ENCODE results near the gene SNX19.

The SNX19 gene

DNA sequence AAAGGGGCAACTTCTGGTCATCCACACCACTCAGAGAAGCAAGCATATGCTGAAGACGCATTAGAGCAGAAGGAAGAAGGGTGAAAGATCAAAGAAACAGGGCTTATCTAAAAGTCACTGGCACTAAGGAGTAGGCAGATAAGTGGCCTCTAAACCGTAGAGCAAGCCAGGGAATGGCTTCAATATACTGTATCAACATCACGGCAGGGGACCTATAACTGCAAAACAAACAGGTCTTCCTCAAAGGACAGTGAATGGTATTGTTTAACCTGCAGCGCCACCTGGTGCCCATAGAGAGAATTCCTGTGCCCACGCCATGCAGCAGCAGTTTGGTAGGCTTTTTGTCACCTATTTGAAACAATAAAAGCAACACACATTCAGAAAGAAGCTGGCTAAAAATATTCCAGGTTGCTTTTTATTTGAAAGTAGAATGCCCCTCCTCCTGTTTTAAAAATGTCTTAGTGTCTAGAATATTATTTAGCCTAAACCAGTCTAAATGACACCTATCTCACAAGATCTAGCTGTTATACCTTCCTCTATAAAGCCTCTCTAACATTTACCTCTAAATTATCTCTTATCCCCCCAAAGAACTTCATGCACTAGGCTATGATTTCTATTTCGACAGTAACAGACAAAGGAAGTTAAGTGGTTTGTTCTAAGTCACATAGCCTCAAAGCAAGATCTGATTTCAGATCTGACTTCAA is 21.8 kb downstream of the SNX19 start:
- Mint-ChIP-seq H3K9me3 (no peaks in the 10 kb centered on the region), H3K36me3 (ENCODE audit: low read depth) (peaks cover 32% of the 10 kb centered on the region), H3K4me3 (no peak overlapping the region), H3K27ac (no peak overlapping the region), H3K27me3 (no peaks in the 10 kb centered on the region), H3K4me1 (peaks cover 3% of the 10 kb centered on the region)
- DNase-seq: peak; percentile 61
- peak; percentile 73 for ATAC-seq

DNA sequence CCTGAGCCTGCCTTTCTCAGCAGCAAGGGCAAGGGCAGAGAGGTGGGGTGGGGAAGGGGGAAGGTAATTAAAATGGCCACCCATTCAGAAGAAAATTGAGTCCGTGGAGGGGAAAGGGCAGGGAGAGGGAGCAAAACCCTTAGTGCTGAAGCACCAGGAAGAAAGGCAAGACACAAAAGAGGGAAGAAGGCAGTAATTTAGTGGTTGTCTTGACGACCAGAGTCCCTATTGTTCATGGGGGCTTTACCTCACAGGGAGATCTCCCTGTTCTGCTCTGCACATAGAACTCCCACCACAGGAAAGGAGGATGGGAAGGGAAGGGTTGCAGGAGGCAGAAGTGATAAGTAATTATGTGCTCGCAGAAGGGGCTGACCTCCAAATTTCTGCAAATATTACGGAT is 23.4 kb downstream of the SNX19 start:
- peaks cover 27% of the 10 kb centered on the region for H3K36me3 Mint-ChIP-seq (ENCODE audit: low read depth)
- no peak overlapping the region for H3K4me3 Mint-ChIP-seq
- no peaks in the 10 kb centered on the region for H3K9me3 Mint-ChIP-seq
- no peak for ATAC-seq
- no peaks in the 10 kb centered on the region for H3K27me3 Mint-ChIP-seq
- no peak overlapping the region for H3K27ac Mint-ChIP-seq
- peaks cover 3% of the 10 kb centered on the region for H3K4me1 Mint-ChIP-seq
- no peak for DNase-seq

DNA sequence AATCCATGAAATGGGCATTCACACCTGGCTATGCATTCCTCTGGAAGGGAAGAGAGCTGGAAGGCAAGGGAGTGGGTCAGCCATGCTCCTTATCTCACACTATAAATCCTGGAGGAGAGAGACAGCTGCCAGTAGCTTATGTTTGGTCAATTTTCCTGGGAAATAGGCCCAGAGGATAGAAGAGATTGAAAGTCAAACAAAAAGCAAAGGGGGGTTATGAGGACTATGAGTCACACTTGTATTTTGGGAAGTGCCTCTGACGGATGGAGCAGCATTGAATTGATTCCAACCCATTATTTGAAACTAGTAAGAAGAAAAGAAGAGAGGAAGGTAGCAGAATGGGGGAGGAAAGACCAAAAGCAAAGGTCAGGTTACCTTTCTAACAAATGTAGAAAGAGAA is 25.0 kb downstream of the SNX19 start:
- Mint-ChIP-seq H3K9me3 (no peaks in the 10 kb centered on the region), H3K4me3 (no peak overlapping the region), H3K27ac (no peak overlapping the region), H3K36me3 (ENCODE audit: low read depth) (peaks cover 20% of the 10 kb centered on the region), H3K27me3 (no peaks in the 10 kb centered on the region), H3K4me1 (peaks cover 3% of the 10 kb centered on the region)
- DNase-seq (no peak), ATAC-seq (no peak)

DNA sequence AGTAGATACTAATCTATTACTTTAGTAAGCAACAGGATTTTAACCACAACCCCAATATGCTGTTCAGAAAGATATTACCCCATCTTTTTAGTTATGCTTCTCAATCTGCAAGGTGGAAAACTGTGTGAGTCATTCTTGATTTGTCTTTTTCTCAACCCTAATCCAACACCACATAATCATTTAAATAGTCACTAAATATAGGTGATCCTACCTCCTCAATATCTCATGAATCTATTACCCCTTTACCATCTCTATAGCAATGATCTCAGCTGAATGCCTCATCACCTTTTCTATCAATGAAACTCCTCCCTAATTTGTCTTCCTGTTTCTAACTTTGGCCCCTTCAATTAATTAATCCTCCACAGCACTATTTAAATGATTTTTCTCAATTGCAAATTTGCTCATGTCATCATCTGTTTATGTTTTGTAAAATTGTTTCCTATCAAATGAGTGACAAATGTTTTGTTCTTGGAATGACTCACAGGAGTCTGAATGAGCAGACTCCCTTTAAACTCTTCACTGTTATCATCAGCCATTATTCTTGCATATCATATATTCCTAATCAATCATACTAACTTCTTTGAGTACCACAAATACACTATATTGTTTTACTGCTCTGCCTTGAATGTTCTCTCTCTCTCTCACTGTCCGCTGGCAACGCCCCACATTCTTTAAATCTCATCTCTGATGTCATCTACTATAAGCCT is 26.1 kb downstream of the SNX19 start:
- no peaks in the 10 kb centered on the region for H3K9me3 Mint-ChIP-seq
- H3K4me3 Mint-ChIP-seq: no peak overlapping the region
- DNase-seq (no peak), ATAC-seq (no peak)
- no peak overlapping the region for H3K27ac Mint-ChIP-seq
- H3K4me1 Mint-ChIP-seq: peaks cover 5% of the 10 kb centered on the region
- no peaks in the 10 kb centered on the region for H3K27me3 Mint-ChIP-seq
- peaks cover 16% of the 10 kb centered on the region for H3K36me3 Mint-ChIP-seq (ENCODE audit: low read depth)

DNA sequence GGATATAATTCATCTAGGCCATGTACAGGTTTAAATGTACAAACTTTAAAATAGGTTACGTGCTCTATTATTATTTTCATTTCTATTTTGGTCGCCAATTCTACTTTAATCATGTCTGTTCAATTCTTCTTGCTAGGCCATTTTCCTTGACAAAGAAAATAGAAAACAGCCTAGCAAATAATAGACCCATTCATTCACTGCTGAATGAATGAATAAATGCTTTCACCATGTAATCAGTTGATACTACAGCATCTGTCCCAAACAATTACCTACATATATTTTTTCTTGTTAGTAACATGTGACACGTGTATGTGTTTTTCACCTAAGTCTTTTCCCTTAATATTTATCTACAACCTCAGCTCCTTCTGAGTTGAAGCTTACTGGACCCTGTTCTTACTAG is 27.5 kb downstream of the SNX19 start:
- ATAC-seq (no peak), DNase-seq (no peak)
- Mint-ChIP-seq H3K36me3 (ENCODE audit: low read depth) (peaks cover 14% of the 10 kb centered on the region), H3K4me3 (no peak overlapping the region), H3K4me1 (peaks cover 4% of the 10 kb centered on the region), H3K9me3 (no peaks in the 10 kb centered on the region), H3K27me3 (no peaks in the 10 kb centered on the region), H3K27ac (no peak overlapping the region)

DNA sequence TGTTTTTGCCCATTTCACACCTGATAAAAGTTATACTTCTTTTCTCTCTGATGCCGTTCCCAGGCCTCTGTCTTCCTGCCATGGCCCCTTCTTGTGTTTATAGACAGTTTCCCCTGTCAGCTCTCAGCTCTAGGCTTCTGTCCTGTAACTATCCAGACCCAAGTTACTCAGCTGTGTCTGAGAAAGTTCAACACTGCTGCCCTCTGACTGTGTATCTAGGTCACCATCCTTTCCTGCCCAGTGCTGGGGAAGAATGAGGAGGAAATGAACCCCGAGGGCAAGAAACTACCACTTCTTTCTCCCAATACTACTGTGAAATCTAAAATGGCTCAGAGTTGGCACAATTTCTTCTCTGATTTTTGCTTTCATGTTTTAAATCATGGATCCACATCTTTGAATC is 29.6 kb downstream of the SNX19 start:
- Mint-ChIP-seq H3K4me1 (peaks cover 8% of the 10 kb centered on the region), H3K4me3 (no peak overlapping the region), H3K27ac (no peak overlapping the region), H3K27me3 (no peaks in the 10 kb centered on the region), H3K36me3 (ENCODE audit: low read depth) (peaks cover 13% of the 10 kb centered on the region), H3K9me3 (no peaks in the 10 kb centered on the region)
- ATAC-seq: no peak
- DNase-seq: no peak

DNA sequence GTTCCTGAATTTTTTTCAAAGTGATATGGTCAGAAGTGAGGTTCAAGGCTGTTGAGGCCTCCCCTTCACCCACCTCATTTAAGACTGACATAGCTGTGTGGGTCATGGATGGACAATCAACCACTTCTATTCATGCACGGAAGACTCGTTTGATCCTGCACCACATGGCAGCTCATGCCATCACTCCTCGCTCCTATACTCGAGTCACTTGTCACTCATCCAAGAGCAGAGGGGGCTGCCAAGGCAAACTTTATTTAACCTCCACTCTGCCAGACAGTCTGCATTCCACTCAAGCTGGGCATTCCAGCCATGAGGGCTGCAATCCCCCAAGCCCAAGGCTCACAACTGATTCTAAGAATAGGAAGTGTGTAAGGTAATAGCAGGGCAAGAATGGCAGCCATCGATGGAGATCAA is 34.1 kb downstream of the SNX19 start:
- DNase-seq (no peak), ATAC-seq (peak; percentile 59)
- Mint-ChIP-seq H3K27me3 (no peaks in the 10 kb centered on the region), H3K4me1 (peaks cover 14% of the 10 kb centered on the region), H3K36me3 (ENCODE audit: low read depth) (peaks cover 24% of the 10 kb centered on the region), H3K4me3 (no peak overlapping the region), H3K27ac (peak overlapping the region; percentile 68), H3K9me3 (no peaks in the 10 kb centered on the region)

DNA sequence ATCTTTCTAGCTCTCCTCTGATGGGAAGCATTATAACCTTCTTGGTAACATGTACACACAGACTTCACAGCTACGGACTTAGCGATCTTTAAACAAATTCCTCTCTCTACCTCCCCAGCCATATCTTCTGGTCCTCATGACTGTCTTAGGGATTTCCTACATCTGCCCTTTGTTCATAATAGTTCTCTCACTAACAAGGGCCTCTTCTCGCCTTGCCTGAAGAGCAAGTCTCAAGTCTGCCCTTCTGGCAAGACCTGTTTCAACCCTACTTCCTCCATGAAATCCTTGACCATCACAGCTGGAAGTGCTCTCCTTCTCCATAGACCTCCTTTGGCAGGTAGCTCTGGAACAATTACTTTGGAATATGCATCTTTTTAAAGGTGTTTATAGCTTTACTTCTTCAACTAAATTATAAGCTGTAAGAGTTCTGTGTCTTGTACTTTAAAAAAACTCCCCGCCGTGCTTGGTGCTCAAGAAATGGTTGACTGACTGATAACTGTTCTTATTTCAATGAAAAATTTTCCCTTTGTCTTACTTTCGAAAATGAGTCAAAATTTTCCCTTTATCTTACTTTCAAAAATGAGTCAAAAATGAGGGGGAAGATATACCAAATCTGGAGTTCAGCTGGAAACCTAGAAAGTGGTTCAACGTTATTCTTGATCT is 34.7 kb downstream of the SNX19 start:
- DNase-seq (no peak), ATAC-seq (peak; percentile 20)
- H3K27ac Mint-ChIP-seq: peak overlapping the region; percentile 68
- no peaks in the 10 kb centered on the region for H3K9me3 Mint-ChIP-seq
- H3K36me3 Mint-ChIP-seq (ENCODE audit: low read depth): peaks cover 25% of the 10 kb centered on the region
- H3K27me3 Mint-ChIP-seq: no peaks in the 10 kb centered on the region
- H3K4me1 Mint-ChIP-seq: peaks cover 14% of the 10 kb centered on the region
- H3K4me3 Mint-ChIP-seq: no peak overlapping the region

DNA sequence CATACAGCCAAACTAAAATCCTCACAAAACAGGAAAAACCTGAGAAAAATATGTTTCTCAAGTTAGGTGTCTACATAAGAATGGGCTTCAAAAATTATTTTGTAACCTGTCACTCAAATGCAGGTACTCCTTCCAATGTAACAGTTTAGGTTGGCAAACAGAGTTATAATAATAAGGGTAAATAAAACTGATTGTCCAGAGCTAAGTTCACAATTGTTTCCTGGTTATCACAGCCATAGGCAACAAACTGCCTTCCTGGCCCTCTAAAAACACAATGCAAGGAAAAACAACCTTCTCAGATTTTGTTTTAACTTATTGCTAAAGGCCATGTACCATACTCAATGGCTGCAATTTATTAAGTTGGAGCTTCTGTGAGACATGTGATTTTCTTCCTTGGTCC is 36.4 kb downstream of the SNX19 start:
- Mint-ChIP-seq H3K27me3 (no peaks in the 10 kb centered on the region), H3K4me3 (no peak overlapping the region), H3K4me1 (peaks cover 11% of the 10 kb centered on the region), H3K27ac (no peak overlapping the region), H3K9me3 (no peaks in the 10 kb centered on the region), H3K36me3 (ENCODE audit: low read depth) (peaks cover 31% of the 10 kb centered on the region)
- DNase-seq (no peak), ATAC-seq (no peak)

DNA sequence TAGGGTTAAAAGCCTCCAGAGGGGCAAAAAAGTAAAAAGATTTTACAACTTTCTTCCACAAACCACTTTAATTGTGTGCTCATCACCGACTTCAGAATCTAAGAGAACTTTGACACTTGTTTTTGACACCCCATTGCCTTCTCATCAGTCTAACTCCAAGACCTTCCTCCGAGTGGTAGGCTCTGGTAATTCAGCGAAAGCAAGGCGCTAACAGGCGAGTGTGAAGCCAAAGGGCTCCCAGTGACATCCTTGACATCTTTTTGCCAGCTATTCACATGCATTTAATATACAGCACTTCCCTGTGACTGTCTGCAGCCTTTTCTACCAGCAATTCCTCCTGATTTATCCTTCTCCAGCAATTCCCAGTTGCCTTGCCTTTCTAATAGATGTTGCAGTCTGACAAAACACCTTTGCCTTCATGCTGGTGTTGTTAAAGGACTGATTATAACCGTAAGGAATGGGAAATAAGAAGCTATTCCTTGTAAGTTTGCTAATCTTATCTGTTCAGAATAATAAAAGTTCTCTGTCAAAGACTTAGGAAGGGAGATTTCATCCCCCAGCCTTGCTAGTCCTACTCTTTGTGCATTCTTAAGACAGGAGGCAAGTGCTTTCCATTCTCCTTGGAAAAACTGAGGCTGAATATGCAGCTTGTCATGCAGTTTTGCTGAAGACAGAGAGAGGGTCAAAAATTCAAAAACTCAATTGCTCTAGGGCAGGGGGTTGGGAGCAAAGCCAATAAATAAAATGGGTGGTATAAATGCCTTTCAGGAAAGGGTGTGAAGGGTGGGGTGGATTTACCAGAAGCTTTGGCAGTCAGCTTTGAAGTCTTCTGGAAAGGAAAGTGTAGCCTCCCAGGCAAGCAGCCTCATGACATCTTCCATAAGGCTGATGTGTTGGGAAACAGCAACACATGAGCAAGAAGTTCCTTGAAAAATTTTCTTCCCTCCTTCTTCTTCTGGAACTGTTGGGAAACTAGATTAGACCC is 39.1 kb downstream of the SNX19 start:
- peaks cover 29% of the 10 kb centered on the region for H3K36me3 Mint-ChIP-seq (ENCODE audit: low read depth)
- no peak overlapping the region for H3K4me3 Mint-ChIP-seq
- ATAC-seq (no peak), DNase-seq (no peak)
- H3K9me3 Mint-ChIP-seq: no peaks in the 10 kb centered on the region
- H3K27me3 Mint-ChIP-seq: no peaks in the 10 kb centered on the region
- peaks cover 14% of the 10 kb centered on the region for H3K4me1 Mint-ChIP-seq
- H3K27ac Mint-ChIP-seq: no peak overlapping the region

DNA sequence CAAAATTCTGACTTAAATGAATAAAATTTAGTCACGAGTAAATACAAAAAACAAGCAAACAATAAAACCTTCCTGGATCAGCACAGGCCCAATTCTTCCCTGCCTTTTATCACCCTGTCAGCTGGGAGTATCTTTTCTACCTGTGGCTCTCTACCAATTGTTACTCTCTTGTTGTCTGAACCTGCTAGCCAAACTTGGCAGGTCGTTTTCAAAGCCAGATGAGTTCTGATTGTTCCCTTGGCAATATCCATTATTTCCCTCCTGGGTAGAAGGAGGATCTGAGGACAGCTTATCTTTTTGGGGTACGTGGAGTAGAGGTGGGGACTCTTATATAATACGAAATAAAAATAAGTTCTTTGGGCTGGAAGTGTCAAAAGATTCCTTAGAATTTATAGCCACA is 40.2 kb downstream of the SNX19 start:
- H3K27ac Mint-ChIP-seq: no peak overlapping the region
- no peaks in the 10 kb centered on the region for H3K9me3 Mint-ChIP-seq
- ATAC-seq (no peak), DNase-seq (no peak)
- H3K4me3 Mint-ChIP-seq: no peak overlapping the region
- H3K27me3 Mint-ChIP-seq: no peaks in the 10 kb centered on the region
- H3K36me3 Mint-ChIP-seq (ENCODE audit: low read depth): peaks cover 27% of the 10 kb centered on the region
- H3K4me1 Mint-ChIP-seq: peaks cover 4% of the 10 kb centered on the region

DNA sequence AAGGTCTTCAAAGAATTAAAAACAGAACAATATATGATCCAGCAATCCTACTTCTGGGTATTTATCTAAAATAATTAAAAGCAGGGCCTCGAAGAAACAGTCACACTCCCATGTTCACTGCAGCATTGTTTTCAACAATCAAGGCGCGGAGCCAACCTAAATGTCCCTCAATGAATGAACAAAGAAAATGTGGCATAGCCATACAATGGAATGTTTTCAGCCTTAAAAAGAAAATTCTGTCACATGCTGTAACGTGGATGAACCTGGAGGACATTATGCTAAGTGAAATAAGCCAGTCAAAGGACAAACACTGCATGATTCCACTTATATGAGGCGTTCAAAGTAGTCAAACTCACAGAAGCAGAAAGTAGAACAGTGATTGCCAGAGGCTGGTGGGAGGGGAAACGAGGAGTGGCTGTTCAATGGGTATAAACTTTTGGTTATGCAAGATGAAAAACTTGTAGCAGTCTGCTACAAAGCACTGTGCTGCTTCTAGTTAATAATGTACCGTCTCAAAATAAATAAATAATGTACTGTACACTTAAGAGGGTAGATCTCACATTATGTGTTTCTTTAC is 41.2 kb downstream of the SNX19 start:
- H3K27ac Mint-ChIP-seq: no peak overlapping the region

DNA sequence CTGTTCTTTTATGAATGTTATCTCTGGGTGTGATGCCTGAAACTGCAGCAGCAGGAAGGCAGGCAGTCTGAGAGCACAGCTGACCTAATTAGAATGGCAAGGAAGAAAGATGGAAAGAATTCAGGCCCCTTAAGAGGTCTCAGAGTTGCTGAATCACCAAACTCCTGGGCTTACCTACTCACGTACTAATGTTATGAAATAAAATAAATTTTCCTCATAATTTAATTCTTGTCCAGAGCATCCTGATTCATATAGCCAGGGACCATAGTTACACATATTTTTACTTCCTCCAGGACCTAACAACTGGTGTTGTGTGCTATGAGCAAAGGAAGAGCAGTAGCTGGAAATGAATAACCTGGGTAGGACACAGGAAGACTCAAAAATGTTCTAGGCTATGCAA is 41.9 kb downstream of the SNX19 start:
- peaks cover 30% of the 10 kb centered on the region for H3K36me3 Mint-ChIP-seq (ENCODE audit: low read depth)
- no peaks in the 10 kb centered on the region for H3K27me3 Mint-ChIP-seq
- ATAC-seq: no peak
- H3K27ac Mint-ChIP-seq: peak overlapping the region; percentile 17
- no peak overlapping the region for H3K4me3 Mint-ChIP-seq
- H3K4me1 Mint-ChIP-seq: peaks cover 6% of the 10 kb centered on the region
- DNase-seq: no peak
- H3K9me3 Mint-ChIP-seq: no peaks in the 10 kb centered on the region

More for the DNA sequence above, 41.2 kb downstream of the SNX19 start:
- Mint-ChIP-seq H3K9me3 (no peaks in the 10 kb centered on the region), H3K36me3 (ENCODE audit: low read depth) (peaks cover 30% of the 10 kb centered on the region), H3K4me1 (peaks cover 6% of the 10 kb centered on the region), H3K27me3 (no peaks in the 10 kb centered on the region), H3K4me3 (no peak overlapping the region)
- ATAC-seq: no peak
- no peak for DNase-seq

DNA sequence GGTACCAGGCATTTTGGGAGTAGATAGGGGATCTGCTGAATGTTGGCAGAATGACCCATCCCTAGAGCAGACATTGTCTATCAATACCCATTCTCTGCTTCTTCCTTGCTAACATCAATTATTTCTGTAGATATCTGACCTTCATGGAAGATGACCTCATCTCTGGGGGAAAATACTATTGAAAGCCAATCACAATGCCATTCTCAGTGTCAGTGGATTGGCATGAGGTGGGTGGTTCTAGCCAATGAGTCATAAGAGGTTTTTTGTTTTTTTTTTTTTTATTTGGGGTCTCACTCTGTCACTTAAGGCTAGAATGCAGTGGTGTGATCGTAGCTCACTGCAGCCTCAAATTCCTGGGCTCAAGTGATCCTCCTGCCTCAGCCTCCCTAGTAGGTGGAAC is 42.5 kb downstream of the SNX19 start:
- no peak overlapping the region for H3K27ac Mint-ChIP-seq
- H3K27me3 Mint-ChIP-seq: no peaks in the 10 kb centered on the region
- H3K4me1 Mint-ChIP-seq: peaks cover 6% of the 10 kb centered on the region
- ATAC-seq (peak; percentile 50), DNase-seq (no peak)
- H3K9me3 Mint-ChIP-seq: no peaks in the 10 kb centered on the region
- H3K36me3 Mint-ChIP-seq (ENCODE audit: low read depth): peaks cover 30% of the 10 kb centered on the region
- H3K4me3 Mint-ChIP-seq: no peak overlapping the region
